ENCODE data around the gene PRRG3. TPM values are rescaled to one million over a fixed set of nuclear protein-coding genes. Genes with fewer than 3 reads are reported as not detected.

The PRRG3 gene
- total and polyA plus RNA-seq, 7 donors, result 0.34 to 5.8 (median 1.8) TPM; not detected in 1

DNA sequence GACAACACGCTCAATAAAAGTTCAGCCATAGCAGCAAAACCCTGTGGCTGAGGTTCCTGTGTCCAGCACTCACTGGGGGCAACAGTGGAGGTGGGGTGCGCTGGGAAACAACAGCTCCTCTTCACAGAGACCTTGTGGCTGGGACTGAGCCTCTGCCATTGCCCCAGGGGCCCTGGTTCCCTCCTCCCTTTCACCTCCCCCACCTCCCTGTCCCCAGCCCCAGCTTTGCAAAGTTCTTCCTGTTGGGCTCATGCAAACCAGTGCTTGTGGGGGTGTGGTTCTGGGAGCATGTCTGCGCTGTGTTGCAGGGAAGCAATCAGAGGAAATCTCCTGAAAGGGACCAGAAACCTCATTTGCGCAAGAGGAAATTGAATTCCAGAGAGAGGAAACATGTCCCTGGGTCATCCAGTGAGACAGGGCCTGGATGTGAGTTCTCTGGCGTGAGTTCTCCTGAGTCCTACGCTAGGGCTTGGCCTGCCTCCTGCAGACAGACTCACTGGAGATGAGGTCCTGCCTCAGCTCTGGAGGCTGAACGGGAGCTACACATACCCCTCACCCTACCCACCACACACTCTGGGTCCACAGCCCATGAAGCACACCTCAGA, 28.0 kb downstream of the PRRG3 start:
- no peak for TF ChIP-seq CTCF (IDR thresholded peaks at IDR 0.05)
- no peak for TF ChIP-seq POLR2A (IDR thresholded peaks at IDR 0.05)
- TF ChIP-seq POLR2AphosphoS5 (IDR thresholded peaks at IDR 0.05), result no peak
- TF ChIP-seq EP300 (IDR thresholded peaks at IDR 0.05), result no peak
- Histone ChIP-seq H3K9me3 (no peaks in the 10 kb centered on the region), H3K4me1 (no peaks in the 10 kb centered on the region), H3K36me3 (no peaks in the 10 kb centered on the region), H3K27ac (no peak overlapping the region), H3K4me3 (no peak overlapping the region), H3K27me3 (no peaks in the 10 kb centered on the region)
- WGBS, 2 donors, result 82 to 84% methylated on average over 7 of the region's 7 CpGs
- intact Hi-C loops (cut with DNase I), result no loop called here
- DNase-seq, result no peak

DNA sequence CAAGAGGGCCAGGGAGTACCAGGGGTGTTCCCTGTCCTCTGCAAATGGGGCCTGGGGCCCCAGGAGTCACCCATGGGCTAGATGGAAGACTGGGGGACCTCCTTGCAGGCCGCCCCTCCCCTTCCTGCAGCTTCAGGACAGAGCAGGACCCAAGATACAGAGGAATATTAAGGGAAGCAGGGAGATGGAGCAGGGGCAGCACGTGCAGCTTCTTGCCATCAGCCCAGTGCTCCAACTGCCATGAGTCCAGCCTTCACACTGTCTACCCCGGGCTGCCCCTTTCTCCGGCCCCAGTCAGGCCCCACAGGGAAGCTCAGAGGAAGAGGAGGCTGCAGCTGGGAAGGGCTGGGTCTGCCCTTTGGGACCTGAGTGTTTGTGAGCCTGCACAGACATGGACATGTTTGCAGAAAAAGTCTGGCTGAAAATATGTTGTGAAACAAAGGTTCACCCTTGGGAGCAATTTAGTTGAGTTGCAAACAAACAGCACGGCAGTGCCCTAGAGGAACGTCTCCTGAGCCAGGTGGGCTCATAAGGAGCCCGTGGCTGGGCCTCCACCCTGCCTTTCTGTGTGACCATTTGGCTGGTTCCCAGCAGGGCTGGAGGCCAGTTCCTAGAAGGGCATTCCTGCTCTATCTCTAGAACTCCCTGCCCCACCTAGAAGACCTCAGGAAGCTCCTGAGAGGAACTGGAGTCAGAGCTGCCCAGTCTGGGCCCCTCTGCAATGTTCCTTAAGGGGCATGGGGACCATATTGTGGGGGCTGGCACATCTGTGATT, 29.5 kb downstream of the PRRG3 start:
- Histone ChIP-seq H3K36me3 (no peaks in the 10 kb centered on the region), H3K27me3 (no peaks in the 10 kb centered on the region), H3K27ac (no peak overlapping the region), H3K4me3 (no peak overlapping the region), H3K4me1 (no peaks in the 10 kb centered on the region), H3K9me3 (no peaks in the 10 kb centered on the region)
- 31 to 59% methylated on average over 7 of the region's 7 CpGs for WGBS, 2 donors
- TF ChIP-seq POLR2AphosphoS5 (IDR thresholded peaks at IDR 0.05) (no peak), POLR2A (IDR thresholded peaks at IDR 0.05) (no peak), CTCF (IDR thresholded peaks at IDR 0.05) (no peak), EP300 (IDR thresholded peaks at IDR 0.05) (no peak)
- intact Hi-C loops (cut with DNase I), result no loop called here
- DNase-seq, result no peak

- Histone ChIP-seq H3K36me3 (no peaks in the 10 kb centered on the region), H3K9me3 (no peaks in the 10 kb centered on the region), H3K27ac (no peak overlapping the region), H3K4me1 (no peaks in the 10 kb centered on the region), H3K27me3 (no peaks in the 10 kb centered on the region), H3K4me3 (no peak overlapping the region)
- intact Hi-C loops (cut with DNase I), result no loop called here
- 40 to 65% methylated on average over 1 of the region's 1 CpG for WGBS, 2 donors
- no peak for DNase-seq
- no peak for TF ChIP-seq EP300 (IDR thresholded peaks at IDR 0.05)
- no peak for TF ChIP-seq CTCF (IDR thresholded peaks at IDR 0.05)
- no peak for TF ChIP-seq POLR2AphosphoS5 (IDR thresholded peaks at IDR 0.05)
- TF ChIP-seq POLR2A (IDR thresholded peaks at IDR 0.05), result no peak
Measured at GRCh38 chrX:151725338-151725614, 30.0 kb downstream of the PRRG3 start.

DNA sequence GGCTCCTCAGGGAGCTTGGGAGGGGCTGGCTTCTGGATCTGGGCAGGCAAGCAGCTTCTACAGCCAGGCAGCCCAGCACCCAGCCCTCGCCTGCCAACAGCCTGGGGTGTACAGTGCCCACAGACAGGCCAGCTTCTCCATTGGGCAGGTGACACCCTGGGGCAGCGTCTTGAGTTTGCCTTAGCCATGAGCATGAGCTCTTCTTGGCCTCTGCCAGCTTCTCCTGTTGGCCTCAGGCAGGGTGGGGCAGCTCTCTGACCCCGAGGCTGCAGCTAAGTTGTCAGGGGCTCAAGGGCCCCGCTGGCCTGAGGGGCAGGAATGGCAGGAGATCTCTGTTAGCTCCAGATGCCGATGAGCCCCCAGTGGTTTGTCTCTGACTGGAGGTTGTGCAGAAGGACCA, 31.5 kb downstream of the PRRG3 start:
- no peak for DNase-seq
- intact Hi-C loops (cut with DNase I), result no loop called here
- Histone ChIP-seq H3K36me3 (no peaks in the 10 kb centered on the region), H3K27ac (no peak overlapping the region), H3K9me3 (no peaks in the 10 kb centered on the region), H3K27me3 (no peaks in the 10 kb centered on the region), H3K4me1 (no peaks in the 10 kb centered on the region), H3K4me3 (no peak overlapping the region)
- TF ChIP-seq POLR2AphosphoS5 (IDR thresholded peaks at IDR 0.05) (no peak), CTCF (IDR thresholded peaks at IDR 0.05) (no peak), POLR2A (IDR thresholded peaks at IDR 0.05) (no peak), EP300 (IDR thresholded peaks at IDR 0.05) (no peak)
- 80 to 83% methylated on average over 5 of the region's 5 CpGs for WGBS, 2 donors
